ENCODE measurements around the gene USP6NL.

USP6NL gene

DNA sequence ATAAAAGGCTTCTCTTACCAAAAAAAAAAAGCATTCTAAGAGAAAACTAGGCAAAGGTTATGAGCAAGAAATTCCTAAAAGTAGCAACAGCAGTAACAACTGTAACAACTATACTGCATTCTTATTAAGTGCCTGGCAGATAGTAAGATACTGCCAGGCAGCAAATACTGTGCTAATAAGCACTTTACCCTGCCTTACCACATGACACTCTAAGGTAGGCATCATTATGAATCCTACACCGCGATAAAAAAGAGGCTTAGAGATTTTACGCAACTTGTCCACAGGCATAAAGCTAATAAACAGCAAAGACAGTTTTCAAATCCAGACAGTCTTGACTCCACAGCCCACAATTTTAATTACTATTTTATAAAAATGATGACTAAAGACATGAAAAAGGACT, 83.2 kb downstream of the USP6NL start:
- ChIA-PET POLR2A (no interaction called here), CTCF (interaction anchor here (0.9 to 1.4 kb wide), 4 partner anchors 9 to 231 kb away, joined by 3 read pairs; no protein-coding TSS in a partner anchor)
- Histone ChIP-seq H3K4me3 (ENCODE audit: control insufficient read depth in 1 of 7, extremely low read depth in 1 of 7, insufficient read depth in 4 of 7, low read depth in 2 of 7, low read length in 6 of 7) (peak overlapping the region in 5 of 7 experiments; percentile 19 to 74 (median 50)), H3K27me3 (replicated peaks in 2 of 5; ENCODE audit: control insufficient read depth in 4 of 5, insufficient read depth in 5 of 5, low read length in 4 of 5) (no peaks in the 10 kb centered on the region), H3K9me3 (ENCODE audit: control extremely low read depth in 1 of 5, control insufficient read depth in 4 of 5, insufficient read depth in 2 of 5, low read depth in 1 of 5, low read length in 4 of 5) (no peaks in the 10 kb centered on the region), H3K36me3 (ENCODE audit: control insufficient read depth in 4 of 4, insufficient read depth in 4 of 4, low read length in 3 of 4) (peaks cover 2 to 14% (median 7%) of the 10 kb centered on the region in 4 experiments), H3K27ac (ENCODE audit: insufficient read depth in 1 of 2, low read depth in 1 of 2, low read length in 2 of 2, poor library complexity in 1 of 2, severe bottlenecking in 2 of 2) (peak overlapping the region; percentile 61 to 80), H3K4me1 (ENCODE audit: control extremely low read depth in 1 of 4, control insufficient read depth in 4 of 4, insufficient read depth in 4 of 4, low read length in 3 of 4) (peaks cover 9 to 49% (median 28%) of the 10 kb centered on the region in 4 experiments)
- 80% methylated on average over 1 of the region's 3 CpGs for WGBS (ENCODE audit: insufficient coverage)
- DNase-seq: peak in 1 of 3 donors; percentile 33

DNA sequence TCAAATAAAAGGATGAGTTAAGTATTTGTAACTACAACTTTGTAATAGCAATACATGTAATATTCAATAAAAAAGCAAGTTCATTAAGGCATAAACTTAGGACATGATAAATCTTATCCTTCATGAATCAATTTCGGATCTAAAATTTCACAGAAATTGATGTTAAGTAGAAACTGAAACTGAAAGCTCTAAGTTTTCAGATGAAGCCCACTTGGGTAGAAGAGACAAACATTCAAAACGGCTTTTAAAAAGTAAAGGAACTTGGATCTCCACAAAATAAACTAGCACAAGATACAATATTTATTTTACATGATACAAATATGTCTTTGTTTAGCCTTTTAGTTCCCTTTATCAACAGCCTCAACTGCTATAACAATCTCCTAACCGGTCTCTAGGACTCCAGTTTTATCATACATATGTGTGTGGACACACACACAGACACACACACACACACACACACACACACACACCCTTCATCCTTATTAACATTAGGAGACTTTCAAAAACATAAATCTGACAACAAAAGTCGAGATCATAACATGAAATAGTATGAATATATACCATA, 83.7 kb downstream of the USP6NL start:
- H3K4me1 ChIP-seq (ENCODE audit: control extremely low read depth in 1 of 4, control insufficient read depth in 4 of 4, insufficient read depth in 4 of 4, low read length in 3 of 4): peaks cover 7 to 45% (median 23%) of the 10 kb centered on the region in 4 experiments
- no peaks in the 10 kb centered on the region for H3K27me3 ChIP-seq (replicated peaks in 2 of 5; ENCODE audit: control insufficient read depth in 4 of 5, insufficient read depth in 5 of 5, low read length in 4 of 5)
- POLR2A ChIA-PET: no interaction called here
- peak; percentile 38 to 71 (median 57) for DNase-seq
- CTCF ChIA-PET: interaction anchor here (0.9 to 1.3 kb wide), 5 partner anchors 8 to 231 kb away, joined by 3 to 4 read pairs (median 3); no protein-coding TSS in a partner anchor
- peaks cover 2 to 19% (median 10%) of the 10 kb centered on the region in 4 experiments for H3K36me3 ChIP-seq (ENCODE audit: control insufficient read depth in 4 of 4, insufficient read depth in 4 of 4, low read length in 3 of 4)
- WGBS (ENCODE audit: insufficient coverage): no CpG with 5 or more reads among the region's 4 CpGs
- peak overlapping the region in 6 of 7 experiments; percentile 39 to 74 (median 58) for H3K4me3 ChIP-seq (ENCODE audit: control insufficient read depth in 1 of 7, extremely low read depth in 1 of 7, insufficient read depth in 4 of 7, low read depth in 2 of 7, low read length in 6 of 7)
- H3K9me3 ChIP-seq (ENCODE audit: control extremely low read depth in 1 of 5, control insufficient read depth in 4 of 5, insufficient read depth in 2 of 5, low read depth in 1 of 5, low read length in 4 of 5): no peaks in the 10 kb centered on the region
- H3K27ac ChIP-seq (ENCODE audit: insufficient read depth in 1 of 2, low read depth in 1 of 2, low read length in 2 of 2, poor library complexity in 1 of 2, severe bottlenecking in 2 of 2): peak overlapping the region; percentile 61 to 80

DNA sequence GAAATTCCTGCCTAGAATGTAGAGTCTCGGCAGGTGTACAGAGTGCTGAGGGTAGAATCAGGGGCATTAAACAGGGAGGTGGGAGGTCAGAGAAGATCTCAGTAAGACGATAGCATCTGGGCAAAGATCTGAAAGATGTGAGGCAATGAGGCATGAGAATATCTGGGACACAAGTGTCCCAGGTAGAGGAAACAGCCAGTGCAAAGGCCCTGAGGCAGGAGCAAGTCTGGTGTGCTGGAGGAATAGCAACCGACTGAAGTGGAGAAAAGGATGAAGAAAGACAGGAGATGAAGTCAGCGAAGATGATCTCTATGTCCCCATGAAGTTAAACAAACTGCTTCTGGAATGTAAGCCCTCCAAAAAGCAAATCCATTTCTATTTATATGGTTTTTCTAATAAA, 84.4 kb downstream of the USP6NL start:
- Histone ChIP-seq H3K9me3 (ENCODE audit: control extremely low read depth in 1 of 5, control insufficient read depth in 4 of 5, insufficient read depth in 2 of 5, low read depth in 1 of 5, low read length in 4 of 5) (no peaks in the 10 kb centered on the region), H3K36me3 (ENCODE audit: control insufficient read depth in 4 of 4, insufficient read depth in 4 of 4, low read length in 3 of 4) (peaks cover 2 to 22% (median 14%) of the 10 kb centered on the region in 4 experiments), H3K4me1 (ENCODE audit: control extremely low read depth in 1 of 4, control insufficient read depth in 4 of 4, insufficient read depth in 4 of 4, low read length in 3 of 4) (peaks cover 7 to 40% (median 16%) of the 10 kb centered on the region in 4 experiments), H3K4me3 (ENCODE audit: control insufficient read depth in 1 of 7, extremely low read depth in 1 of 7, insufficient read depth in 4 of 7, low read depth in 2 of 7, low read length in 6 of 7) (peak overlapping the region in 2 of 7 experiments; percentile 67 to 74), H3K27ac (ENCODE audit: insufficient read depth in 1 of 2, low read depth in 1 of 2, low read length in 2 of 2, poor library complexity in 1 of 2, severe bottlenecking in 2 of 2) (peak overlapping the region in 1 of 2 experiments; percentile 80), H3K27me3 (replicated peaks in 2 of 5; ENCODE audit: control insufficient read depth in 4 of 5, insufficient read depth in 5 of 5, low read length in 4 of 5) (no peaks in the 10 kb centered on the region)
- ChIA-PET CTCF (interaction anchor here (0.9 to 1.0 kb wide), 4 partner anchors 9 to 232 kb away, joined by 3 to 4 read pairs (median 3); no protein-coding TSS in a partner anchor), POLR2A (no interaction called here)
- WGBS (ENCODE audit: insufficient coverage): 100% methylated on average over 2 of the region's 4 CpGs
- no peak for DNase-seq

DNA sequence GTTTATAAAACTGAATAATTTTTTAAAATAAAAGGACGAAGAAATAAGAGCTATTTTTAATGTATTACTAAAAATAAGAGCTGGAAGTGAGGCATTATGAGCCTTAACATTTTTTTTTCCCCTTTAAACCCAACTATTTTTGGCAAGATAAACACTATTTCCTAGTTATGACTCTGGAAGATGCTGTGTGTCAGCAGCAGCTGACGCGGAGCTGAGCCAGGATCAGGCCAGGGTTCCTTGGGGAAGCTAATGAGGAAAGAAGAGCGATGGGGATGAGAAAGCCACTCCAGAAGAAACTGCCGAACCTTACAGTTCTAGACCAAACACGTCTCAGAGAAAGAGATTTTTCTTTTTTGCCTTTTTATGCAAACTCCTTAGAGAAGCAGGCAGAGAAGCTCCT, 85.9 kb downstream of the USP6NL start:
- no peaks in the 10 kb centered on the region for H3K9me3 ChIP-seq (ENCODE audit: control extremely low read depth in 1 of 5, control insufficient read depth in 4 of 5, insufficient read depth in 2 of 5, low read depth in 1 of 5, low read length in 4 of 5)
- no peak overlapping the region for H3K27ac ChIP-seq (ENCODE audit: insufficient read depth in 1 of 2, low read depth in 1 of 2, low read length in 2 of 2, poor library complexity in 1 of 2, severe bottlenecking in 2 of 2)
- H3K4me3 ChIP-seq (ENCODE audit: control insufficient read depth in 1 of 7, extremely low read depth in 1 of 7, insufficient read depth in 4 of 7, low read depth in 2 of 7, low read length in 6 of 7): no peak overlapping the region
- ChIA-PET CTCF (interaction anchor here (1.1 kb wide), 2 partner anchors 11 to 200 kb away, joined by 4 to 5 read pairs; no protein-coding TSS in a partner anchor), POLR2A (interaction anchor here (0.6 kb wide), 1 partner anchor 115 kb away, joined by 3 read pairs; no protein-coding TSS in a partner anchor)
- H3K36me3 ChIP-seq (ENCODE audit: control insufficient read depth in 4 of 4, insufficient read depth in 4 of 4, low read length in 3 of 4): peaks cover 2 to 24% (median 15%) of the 10 kb centered on the region in 4 experiments
- 98% methylated on average over 5 of the region's 6 CpGs for WGBS (ENCODE audit: insufficient coverage)
- no peaks in the 10 kb centered on the region for H3K27me3 ChIP-seq (replicated peaks in 2 of 5; ENCODE audit: control insufficient read depth in 4 of 5, insufficient read depth in 5 of 5, low read length in 4 of 5)
- H3K4me1 ChIP-seq (ENCODE audit: control extremely low read depth in 1 of 4, control insufficient read depth in 4 of 4, insufficient read depth in 4 of 4, low read length in 3 of 4): peaks cover 6 to 31% (median 14%) of the 10 kb centered on the region in 4 experiments
- no peak for DNase-seq

DNA sequence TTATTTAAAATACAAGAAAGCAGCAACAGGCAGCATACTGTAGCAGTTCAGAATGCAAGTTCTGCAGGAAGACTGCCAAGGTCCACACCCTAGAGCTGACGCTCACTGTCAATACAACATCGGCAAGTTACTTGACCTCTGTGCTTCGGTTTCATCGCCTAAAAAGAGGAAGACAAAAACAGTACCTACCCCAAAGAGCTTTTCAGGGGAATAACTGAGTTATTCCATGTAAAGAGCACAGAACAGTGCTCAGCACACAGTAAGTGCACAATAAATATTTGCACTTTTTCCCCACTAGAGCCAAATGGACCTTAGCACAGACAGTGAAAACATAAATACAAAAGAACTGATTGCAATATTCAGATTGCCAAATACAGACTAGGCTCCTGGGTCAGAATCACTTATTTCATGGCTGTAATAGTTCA, 88.6 kb downstream of the USP6NL start:
- POLR2A ChIA-PET: no interaction called here
- CTCF ChIA-PET: interaction anchor here (1.1 to 6.3 kb wide), 5 partner anchors 8 to 204 kb away, joined by 3 to 67 read pairs (median 6); no protein-coding TSS in a partner anchor
- no peak for DNase-seq
- 76% methylated on average over 4 of the region's 4 CpGs for WGBS (ENCODE audit: insufficient coverage)
- H3K4me3 ChIP-seq (ENCODE audit: control insufficient read depth in 1 of 7, extremely low read depth in 1 of 7, insufficient read depth in 4 of 7, low read depth in 2 of 7, low read length in 6 of 7): no peak overlapping the region
- no peaks in the 10 kb centered on the region for H3K27me3 ChIP-seq (replicated peaks in 2 of 5; ENCODE audit: control insufficient read depth in 4 of 5, insufficient read depth in 5 of 5, low read length in 4 of 5)
- peaks cover 2 to 33% (median 17%) of the 10 kb centered on the region in 4 experiments for H3K36me3 ChIP-seq (ENCODE audit: control insufficient read depth in 4 of 4, insufficient read depth in 4 of 4, low read length in 3 of 4)
- peaks cover 0 to 9% (median 1%) of the 10 kb centered on the region in 4 experiments for H3K4me1 ChIP-seq (ENCODE audit: control extremely low read depth in 1 of 4, control insufficient read depth in 4 of 4, insufficient read depth in 4 of 4, low read length in 3 of 4)
- H3K27ac ChIP-seq (ENCODE audit: insufficient read depth in 1 of 2, low read depth in 1 of 2, low read length in 2 of 2, poor library complexity in 1 of 2, severe bottlenecking in 2 of 2): no peak overlapping the region
- H3K9me3 ChIP-seq (ENCODE audit: control extremely low read depth in 1 of 5, control insufficient read depth in 4 of 5, insufficient read depth in 2 of 5, low read depth in 1 of 5, low read length in 4 of 5): no peaks in the 10 kb centered on the region

DNA sequence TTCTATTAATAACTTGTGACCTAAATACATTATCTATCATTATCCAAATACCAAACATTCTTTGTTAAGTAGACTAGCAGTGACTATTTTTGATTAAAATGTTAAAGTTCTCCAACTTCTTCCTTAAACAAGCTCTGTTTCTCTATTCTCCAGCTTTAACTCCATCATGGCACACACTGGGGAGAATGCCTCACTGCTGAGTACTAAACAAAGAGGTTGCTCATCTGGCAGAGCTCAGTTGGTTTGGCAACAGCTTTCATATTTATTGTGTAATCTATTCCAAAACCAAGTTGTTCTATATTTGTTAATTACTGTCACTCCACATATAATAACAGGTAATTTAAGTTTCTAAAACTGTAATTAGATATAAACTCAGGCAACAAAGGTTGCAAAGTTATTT, 89.6 kb downstream of the USP6NL start:
- peaks cover 0 to 9% (median 5%) of the 10 kb centered on the region in 4 experiments for H3K4me1 ChIP-seq (ENCODE audit: control extremely low read depth in 1 of 4, control insufficient read depth in 4 of 4, insufficient read depth in 4 of 4, low read length in 3 of 4)
- no peak for DNase-seq
- H3K27ac ChIP-seq (ENCODE audit: insufficient read depth in 1 of 2, low read depth in 1 of 2, low read length in 2 of 2, poor library complexity in 1 of 2, severe bottlenecking in 2 of 2): no peak overlapping the region
- POLR2A ChIA-PET: no interaction called here
- H3K36me3 ChIP-seq (ENCODE audit: control insufficient read depth in 4 of 4, insufficient read depth in 4 of 4, low read length in 3 of 4): peaks cover 3 to 31% (median 15%) of the 10 kb centered on the region in 4 experiments
- H3K4me3 ChIP-seq (ENCODE audit: control insufficient read depth in 1 of 7, extremely low read depth in 1 of 7, insufficient read depth in 4 of 7, low read depth in 2 of 7, low read length in 6 of 7): no peak overlapping the region
- H3K27me3 ChIP-seq (replicated peaks in 2 of 5; ENCODE audit: control insufficient read depth in 4 of 5, insufficient read depth in 5 of 5, low read length in 4 of 5): no peaks in the 10 kb centered on the region
- no peaks in the 10 kb centered on the region for H3K9me3 ChIP-seq (ENCODE audit: control extremely low read depth in 1 of 5, control insufficient read depth in 4 of 5, insufficient read depth in 2 of 5, low read depth in 1 of 5, low read length in 4 of 5)
- CTCF ChIA-PET: interaction anchor here (0.8 to 6.3 kb wide), 9 partner anchors 9 to 235 kb away, joined by 3 to 67 read pairs (median 6); no protein-coding TSS in a partner anchor

DNA sequence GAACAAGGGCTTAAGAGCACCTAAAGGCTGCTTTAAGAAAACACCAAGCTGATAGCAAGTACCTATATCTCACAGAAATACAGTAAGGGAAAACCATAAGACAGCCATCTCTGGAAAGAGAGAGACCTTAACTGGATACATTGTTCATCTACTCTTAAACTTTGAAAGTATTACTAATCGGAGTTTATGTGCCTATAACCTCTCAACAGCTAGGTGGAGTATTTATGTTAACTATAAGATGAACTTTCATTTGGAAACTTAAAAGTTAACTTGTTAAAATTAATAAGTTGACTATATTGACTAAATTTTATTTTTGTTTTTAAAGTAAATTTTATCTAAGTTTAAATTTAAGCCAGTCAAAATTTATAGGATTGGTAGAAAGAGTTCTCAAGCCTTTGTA, 90.6 kb downstream of the USP6NL start:
- CTCF ChIA-PET: interaction anchor here (0.6 to 6.3 kb wide), 8 partner anchors 15 to 236 kb away, joined by 3 to 67 read pairs (median 6); no protein-coding TSS in a partner anchor
- POLR2A ChIA-PET: no interaction called here
- H3K36me3 ChIP-seq (ENCODE audit: control insufficient read depth in 4 of 4, insufficient read depth in 4 of 4, low read length in 3 of 4): peaks cover 2 to 29% (median 14%) of the 10 kb centered on the region in 4 experiments
- H3K4me1 ChIP-seq (ENCODE audit: control extremely low read depth in 1 of 4, control insufficient read depth in 4 of 4, insufficient read depth in 4 of 4, low read length in 3 of 4): peaks cover 8 to 17% (median 11%) of the 10 kb centered on the region in 4 experiments
- no peaks in the 10 kb centered on the region for H3K9me3 ChIP-seq (ENCODE audit: control extremely low read depth in 1 of 5, control insufficient read depth in 4 of 5, insufficient read depth in 2 of 5, low read depth in 1 of 5, low read length in 4 of 5)
- H3K4me3 ChIP-seq (ENCODE audit: control insufficient read depth in 1 of 7, extremely low read depth in 1 of 7, insufficient read depth in 4 of 7, low read depth in 2 of 7, low read length in 6 of 7): no peak overlapping the region
- no CpG with 5 or more reads among the region's 1 CpG for WGBS (ENCODE audit: insufficient coverage)
- H3K27ac ChIP-seq (ENCODE audit: insufficient read depth in 1 of 2, low read depth in 1 of 2, low read length in 2 of 2, poor library complexity in 1 of 2, severe bottlenecking in 2 of 2): no peak overlapping the region
- no peaks in the 10 kb centered on the region for H3K27me3 ChIP-seq (replicated peaks in 2 of 5; ENCODE audit: control insufficient read depth in 4 of 5, insufficient read depth in 5 of 5, low read length in 4 of 5)
- DNase-seq: peak in 2 of 3 donors; percentile 26 to 40
